SH-SY5Y (cell line): ENCODE measurements around the gene ANO10.

ENCODE experiments used
- GATA2 ChIP-seq: IDR thresholded peaks from 2 replicates; pipeline ENCODE4 v1.6.1; 2011; ENCODE audit warnings: mild to moderate bottlenecking, low read depth, low read length
- GATA3 ChIP-seq: IDR thresholded peaks from 2 replicates; pipeline ENCODE4 v1.6.1; 2011; ENCODE audit warnings: low read depth, mild to moderate bottlenecking, low read length, moderate library complexity

DNA sequence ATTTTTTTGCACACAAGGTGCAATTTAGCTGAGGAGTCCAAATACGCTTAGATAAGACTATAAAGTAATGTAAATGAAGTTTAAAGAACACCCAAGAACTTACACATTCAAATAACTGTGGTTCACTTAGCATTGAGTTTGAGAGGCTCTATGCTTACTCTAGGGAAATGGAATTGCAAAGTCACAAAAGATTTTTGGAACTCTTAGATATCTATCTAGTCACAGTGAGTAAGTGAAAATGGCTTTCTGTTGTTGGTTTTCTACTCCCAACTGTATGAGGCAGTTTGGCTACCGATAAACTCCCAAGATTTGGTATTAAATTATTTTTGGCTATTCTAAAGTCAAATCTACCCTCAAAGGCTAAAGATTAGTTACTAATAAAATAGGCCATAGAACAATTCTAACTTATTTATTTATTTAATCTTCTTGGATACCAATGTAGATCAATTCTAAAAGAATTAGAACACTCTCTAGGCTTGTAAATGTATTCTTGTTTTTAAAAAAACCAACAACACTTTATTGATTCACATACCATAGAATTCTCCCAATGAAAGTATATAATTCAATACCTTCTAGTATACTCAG lies 170.0 kb downstream of the ANO10 start:
- TF ChIP-seq GATA2 (no peak), GATA3 (no peak)
